GM19035 (cell line): ENCODE measurements around the gene SLC37A1.

Source experiments
- ATAC-seq: cut with Tn5 transposase; IDR thresholded peaks from one replicate; pipeline ENCODE4 v1.9.1; 2021; ENCODE audit not compliant: unreplicated experiment

Gene SLC37A1

DNA sequence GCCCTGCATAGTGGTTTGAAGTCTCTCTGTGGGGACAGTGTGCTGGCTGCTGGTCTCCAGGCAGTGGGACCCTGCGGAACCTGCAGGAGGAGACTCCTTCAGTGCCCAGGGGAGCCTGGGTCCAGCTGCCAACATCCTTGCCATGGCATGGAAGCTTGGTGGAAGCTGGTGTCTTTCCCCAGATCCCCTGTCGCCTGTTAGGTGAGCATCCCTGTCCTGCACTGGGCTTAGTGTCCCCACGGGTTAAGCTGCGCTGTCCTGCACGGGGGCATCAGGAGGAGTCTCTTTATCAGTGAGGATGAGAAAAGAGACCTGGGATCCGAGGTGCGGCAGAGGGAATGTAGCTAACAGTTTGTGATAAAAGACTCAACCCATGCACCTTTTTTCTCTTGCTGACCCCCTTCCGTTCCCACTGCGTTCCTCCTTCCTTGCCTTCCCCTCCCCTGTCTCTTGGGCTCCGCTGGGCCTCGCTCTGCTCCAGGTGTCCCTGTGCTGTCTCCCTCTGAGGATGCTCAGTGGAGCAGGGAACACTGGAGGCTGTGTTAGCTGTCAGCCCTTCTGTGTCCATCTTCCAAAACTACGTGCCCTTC, 59.3 kb downstream of the SLC37A1 start:
- no peak for ATAC-seq

DNA sequence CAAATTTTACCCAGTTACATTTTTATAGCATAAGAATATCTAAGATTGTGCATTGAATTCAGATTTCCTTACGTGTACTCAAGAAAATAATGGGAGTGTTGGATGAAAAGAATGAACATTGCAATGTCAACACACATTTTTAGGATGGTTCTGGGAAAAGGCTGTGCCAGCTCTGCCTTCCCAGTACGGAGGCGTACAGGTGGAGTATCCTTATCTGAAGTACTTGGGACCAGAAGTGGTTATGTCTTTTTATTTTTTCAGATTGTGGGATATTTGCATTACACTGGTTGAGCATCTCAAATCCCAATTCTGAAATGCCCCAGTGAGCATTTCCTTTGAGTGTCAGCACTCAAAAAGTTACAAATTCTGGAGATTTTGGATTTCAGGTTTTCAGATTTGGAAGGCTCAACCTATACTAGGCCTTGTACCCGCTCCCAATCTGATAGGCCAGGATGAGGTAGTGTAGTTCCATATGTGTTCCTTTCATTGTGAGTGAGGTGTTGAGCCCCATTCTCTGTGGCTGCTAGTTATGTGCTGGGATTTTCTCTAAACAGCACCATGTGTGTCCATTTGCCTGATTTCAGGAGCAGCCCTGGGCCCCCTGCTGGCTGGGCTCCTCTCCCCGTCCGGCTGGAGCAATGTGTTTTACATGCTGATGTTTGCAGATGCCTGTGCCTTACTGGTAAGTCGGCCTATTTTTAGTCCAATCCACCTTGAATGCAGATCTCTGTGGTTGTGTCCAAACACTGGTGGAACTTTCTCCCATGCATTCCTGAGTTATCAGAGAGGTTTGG, 60.8 kb downstream of the SLC37A1 start:
- no peak for ATAC-seq

DNA sequence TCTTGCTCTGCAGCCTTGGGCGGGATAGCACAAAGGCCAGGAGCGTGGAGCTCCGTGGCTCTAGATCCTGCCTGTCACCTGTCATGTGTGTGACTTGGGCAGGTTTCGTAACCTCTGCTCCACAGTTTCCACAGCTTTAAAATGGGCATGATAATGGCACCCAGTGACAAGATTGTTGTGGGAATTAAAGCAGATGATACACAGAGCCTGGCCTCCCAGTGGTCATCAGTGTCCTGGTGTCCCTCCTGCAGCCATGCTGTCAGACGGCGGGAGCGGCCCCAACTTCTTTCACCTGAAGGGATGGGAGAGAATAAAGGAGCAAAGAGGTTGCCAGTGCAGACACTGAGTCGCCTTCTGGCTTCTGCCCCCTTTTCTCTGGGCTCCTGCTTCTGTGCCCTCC, 61.5 kb downstream of the SLC37A1 start:
- ATAC-seq = no peak

DNA sequence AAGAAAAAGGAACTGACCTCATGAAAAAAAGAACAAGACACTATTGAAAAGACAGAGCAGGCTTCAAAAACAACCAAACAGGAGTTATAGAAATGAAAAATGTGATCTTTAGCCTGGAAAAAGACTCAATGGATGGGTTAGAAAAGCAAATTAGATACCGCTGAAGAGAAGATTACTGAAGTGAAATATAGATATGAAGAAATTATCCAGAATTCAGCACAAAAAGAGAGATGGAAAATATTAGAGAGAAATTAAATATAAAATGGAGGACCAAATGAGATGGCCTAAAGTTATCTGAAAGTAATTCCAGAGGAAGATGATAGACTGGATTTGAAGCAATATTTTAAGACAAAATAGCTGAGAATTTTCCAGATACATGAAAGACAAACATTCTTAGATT, 63.0 kb downstream of the SLC37A1 start:
- ATAC-seq = no peak

DNA sequence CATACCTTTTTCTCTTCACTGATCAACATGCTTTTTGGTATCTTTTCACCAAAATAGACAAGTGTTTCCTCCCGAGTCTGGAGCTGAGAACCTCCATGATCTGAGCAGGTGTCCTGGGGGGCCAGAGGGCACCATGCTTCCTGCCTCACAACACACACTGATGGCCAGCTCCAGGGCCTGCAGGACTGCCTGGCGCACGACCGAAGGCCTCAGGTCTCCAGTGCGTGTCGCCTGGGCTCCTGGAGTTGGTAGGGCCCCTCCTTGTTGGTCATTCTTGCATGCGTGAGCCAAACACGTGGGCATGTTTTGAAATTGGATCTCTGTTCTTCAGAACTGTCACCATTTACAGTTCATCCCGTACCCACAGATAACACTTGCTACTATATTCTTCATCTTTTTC, 64.4 kb downstream of the SLC37A1 start:
- no peak for ATAC-seq

DNA sequence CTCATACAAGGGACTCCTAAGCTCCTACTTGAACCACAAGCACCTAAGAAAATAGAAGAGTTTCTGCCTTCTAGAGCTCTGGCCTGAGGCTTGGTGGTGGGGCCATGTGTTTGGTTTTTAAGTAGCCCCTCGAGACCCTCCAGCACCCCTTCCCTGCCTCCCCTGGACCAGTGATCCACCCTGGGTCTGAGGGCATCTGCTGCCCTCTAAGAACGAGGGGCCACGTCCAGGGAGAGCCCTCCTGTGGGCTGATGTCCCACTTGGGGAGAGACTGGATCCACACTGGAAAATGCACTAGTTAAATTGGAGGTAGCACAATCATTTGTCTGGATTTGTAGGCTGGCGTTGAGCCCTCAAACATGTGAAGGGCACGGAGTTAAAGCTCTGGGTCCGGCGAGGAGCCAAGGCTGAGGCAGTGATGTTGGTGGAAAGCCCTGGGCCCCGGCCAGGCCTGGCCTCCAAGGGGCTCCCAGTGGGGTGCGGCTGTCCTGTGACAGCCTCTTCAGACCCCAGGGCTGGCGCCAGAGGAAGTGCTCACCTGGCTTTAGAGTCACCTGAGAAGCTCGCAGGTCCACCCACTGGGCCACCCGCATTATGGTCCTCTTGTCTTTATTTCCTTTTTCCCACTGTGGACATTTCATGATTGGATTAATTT, 65.2 kb downstream of the SLC37A1 start:
- no peak for ATAC-seq

DNA sequence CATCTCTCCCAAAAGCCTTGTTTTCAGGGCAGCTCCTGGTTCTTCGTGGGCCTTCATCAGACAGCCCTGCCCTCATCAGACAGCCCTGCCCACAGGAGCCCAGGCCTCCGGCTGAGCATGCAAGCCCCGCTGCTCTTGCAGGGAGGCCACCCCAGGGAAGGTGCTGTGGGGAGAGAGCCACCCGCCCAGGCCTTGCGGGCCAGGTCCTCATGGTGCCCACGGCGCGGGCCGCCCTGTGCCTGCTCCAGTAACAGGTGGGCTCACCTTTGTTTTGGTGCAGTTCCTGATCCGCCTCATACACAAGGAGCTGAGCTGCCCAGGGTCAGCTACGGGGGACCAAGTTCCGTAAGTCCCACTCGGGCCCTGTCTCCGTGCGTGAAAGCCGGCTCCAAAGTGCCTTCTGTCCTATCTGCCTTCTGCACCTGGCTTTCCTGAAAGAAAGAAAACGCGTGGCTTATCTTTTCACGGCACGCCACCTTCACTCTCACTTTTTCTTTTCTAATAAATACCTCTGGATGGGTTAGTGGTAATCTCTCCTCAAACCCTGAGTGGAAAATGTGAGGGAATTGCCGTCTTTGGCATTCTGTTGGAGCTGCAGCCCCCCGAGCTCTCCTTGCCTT, 65.9 kb downstream of the SLC37A1 start:
- no peak for ATAC-seq

DNA sequence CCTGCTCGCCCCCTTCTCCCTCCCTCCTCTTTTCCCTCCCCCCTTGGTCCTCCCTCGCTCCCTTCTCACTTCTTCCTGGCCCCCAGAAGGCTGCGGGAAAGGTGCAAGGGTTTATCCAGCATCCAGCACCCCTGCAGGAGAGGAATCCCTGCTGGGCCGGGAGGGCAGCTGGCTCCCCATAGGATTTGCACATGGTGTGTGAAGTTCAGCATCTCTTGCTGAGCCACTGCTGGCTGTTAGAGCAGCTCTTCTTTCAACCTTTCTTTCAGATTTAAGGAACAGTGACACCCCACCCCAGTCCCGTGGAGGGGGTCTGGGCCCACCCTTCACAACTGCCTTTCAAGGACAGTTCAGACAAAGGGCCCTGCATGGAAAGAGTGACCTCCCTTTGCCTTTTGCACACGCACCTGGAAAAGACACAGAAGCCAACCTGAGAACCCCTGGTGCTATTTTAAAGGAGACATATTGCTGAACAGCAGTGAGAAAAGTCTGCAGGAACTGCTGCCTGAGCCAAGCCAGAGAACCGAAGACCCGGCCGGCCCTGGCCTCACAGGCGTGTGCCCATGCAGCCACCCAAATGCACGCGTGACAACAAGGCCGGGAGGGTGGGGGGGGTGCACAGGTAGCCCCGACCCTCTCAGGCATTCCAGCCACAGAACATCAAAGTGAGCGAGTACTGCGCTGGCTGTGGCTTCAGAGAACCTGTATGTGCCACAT, 66.6 kb downstream of the SLC37A1 start:
- ATAC-seq = no peak

DNA sequence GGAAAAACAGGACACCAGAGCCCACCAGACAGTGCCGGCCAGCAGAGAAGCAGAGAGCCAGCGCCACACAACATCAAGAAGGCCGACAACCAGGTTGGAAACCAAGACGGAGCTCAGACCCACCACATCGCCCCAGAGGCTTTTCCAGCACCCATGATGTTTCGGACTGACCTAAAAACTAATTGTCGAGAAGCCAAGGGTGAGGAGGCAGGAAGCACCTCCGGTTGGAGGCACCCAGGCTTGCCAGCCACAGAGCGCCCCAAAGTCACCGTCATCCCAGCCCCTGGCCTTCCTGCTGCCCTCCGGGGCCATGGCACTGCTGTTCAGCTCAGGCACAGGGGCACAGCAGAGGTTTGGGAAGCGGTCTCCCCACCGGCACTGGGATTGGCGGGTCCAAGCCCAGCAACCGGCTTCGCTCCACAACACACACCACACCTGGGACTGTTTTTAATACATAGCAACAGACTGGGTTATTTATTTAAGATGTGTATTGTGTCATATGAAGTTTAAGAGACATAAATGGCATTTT, 67.2 kb downstream of the SLC37A1 start:
- no peak for ATAC-seq

DNA sequence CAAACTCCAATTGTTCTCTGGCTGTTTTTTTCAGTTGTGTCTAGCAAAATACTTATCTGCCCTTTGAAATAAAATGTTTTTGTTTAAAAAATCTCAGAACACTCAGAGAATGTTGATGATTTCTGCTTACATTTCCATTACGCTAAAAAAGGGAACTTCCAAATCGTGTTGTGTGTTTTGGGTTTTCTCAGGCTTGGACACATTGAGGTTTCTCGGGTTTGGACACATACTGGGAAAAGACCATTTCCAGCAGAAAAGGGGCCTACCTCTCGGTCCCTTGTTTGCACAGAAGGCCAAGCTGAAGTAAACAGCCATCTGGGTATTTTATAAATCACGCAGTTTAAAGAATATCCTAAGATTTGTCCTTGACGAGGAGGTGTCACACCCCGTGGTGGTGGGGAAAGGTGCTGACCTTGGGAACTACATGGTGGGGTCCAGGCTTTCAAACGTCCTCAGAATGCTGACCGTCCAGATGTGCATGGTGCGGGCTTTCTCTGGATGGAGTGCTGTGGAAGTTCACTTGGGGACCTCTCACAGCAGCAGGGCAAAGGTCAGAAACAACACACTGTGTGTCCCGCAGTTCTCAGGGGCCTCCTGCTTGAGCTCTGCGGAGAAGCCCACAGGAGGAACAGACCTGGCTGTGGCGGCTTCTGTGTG, 67.8 kb downstream of the SLC37A1 start:
- no peak for ATAC-seq

DNA sequence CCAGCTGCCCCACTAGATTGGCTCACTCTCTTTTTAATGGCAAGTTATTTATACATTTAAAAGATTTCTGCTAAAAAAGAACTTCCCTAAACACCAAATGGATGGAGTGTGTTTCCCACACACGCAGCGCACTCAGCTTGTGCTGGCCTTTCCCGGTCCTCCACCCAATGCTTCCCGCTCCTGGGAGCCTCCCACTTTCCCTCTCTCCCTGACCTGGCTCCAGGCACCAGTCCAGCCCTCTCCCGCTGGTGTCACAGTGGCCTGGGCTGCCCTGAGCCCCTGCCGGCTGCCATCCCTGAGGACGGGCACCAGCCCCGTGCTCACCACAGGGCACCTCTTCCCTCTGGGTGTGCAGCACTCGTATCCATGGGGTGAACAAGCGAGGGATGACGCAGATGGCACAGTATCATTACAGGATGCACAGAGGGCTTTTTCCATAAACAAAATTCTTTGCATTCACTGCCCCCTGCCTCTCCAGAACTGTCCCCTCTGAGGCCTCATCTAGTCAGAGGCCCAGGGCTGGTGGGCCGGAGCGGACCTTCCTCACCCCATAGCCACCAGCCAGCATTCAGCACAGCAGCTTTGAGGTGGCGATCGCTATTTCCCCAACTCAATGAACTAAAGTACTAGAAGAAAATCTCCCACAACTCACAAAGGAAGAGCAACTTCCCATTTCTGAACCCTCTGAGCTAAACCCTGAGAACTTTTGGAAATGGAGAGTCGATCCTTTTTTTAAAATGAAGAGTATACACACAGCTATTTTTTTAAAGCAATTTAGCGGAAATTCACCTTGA, 68.5 kb downstream of the SLC37A1 start:
- no peak for ATAC-seq

DNA sequence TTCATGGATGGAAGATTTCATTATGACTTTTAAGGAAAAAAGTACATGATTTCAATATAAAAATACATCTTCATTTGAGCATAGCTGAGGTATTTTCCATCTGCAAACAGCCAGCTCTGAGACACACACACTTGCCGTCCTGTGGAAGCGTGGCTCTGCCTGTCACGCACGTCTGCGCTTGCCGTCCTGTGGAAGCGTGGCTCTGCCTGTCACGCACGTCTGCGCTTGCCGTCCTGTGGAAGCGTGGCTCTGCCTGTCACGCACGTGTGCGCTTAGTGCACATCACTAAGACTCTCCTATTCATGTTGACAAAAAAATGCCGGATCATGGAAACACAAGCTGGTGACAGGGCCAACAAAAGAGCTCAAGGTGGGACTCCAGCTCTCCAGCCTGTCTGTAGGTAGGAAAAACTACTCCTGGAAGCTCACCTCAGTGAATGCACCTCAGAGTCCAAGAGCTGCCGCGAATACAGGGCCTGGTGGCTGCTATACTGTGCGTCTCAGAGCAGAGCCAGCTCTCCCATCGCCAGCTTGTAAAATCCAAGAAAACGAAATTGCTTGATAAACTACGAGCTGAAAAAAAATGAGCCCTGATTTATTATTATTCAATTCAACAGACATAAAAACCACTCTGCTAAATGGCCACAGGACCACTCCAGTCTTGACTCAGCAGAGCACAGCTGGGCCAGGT, 69.3 kb downstream of the SLC37A1 start:
- ATAC-seq = no peak

DNA sequence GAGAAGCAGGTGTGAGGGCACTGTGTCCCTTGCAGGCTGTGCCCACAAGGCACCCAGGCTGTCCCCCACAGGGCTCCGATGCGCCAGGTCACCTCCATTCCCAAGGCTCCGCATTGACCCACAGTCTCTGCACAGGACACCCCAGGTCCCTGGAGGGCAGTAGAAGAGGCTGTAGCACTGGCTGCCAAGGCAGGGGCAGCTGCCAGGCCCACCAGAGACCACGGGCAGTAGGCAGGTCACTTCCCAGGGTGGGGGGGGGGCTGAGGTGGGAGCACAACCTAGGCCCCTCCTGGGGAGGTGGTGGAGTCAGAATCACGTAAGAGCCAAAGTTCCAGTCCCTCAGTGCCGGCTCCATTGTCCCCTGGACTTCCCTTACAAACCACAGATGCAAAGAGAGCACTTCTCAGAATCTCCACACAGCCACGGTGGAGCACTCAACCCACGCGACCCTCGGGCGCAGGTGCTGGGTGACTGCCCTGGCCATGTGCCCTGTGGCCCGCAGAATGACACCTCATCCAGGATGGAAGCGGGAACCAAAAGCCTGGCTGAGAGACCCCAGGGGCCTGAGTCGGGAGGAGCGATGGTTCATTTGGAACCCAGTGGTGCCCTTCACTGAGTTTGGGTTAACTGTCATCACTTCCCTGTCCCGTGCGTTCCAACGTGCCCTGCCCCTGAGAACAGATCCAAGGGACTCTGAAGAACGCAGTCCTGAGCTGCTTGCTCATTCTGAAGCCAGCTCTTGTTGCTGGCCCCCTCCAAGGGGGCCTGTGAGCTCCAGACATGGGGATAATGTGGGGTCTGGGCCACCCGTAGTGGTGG, 70.0 kb downstream of the SLC37A1 start:
- no peak for ATAC-seq

DNA sequence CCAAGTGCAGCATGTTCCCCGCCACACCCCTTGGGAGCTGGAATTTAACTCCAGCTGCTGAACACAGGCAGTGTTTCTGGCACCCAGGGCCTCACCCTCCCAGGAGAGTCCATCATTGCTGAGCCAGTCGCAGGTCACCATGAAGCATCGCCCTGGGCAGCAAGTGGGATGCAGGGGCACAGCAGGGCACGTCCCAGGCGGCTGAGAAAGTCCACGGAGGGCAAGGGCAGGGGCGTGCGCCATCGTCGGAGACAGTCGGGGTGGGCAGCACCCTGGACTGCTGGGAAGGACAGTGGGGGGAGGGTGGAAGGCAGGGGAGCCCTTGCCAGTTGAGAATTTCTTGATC, 70.6 kb downstream of the SLC37A1 start:
- ATAC-seq = no peak

DNA sequence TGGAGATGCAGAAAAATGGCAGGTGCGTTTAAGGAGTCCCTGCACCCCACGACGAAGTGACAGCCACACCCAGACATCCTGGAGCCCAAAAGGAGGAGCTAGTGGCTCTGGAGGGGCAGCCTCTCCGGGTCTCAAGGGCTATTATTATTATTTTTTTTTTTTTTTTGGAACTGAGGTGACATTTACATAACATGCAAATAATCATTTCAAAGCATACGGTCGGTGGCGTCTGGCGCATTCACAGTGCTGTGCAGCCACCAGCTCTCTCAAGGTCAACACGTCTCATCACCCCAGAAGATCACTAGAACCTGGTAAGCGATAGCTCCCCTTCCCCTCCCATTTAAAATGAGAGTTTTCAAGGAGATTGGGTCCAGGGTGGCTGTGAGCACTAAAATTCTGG, 72.2 kb downstream of the SLC37A1 start:
- ATAC-seq = no peak

DNA sequence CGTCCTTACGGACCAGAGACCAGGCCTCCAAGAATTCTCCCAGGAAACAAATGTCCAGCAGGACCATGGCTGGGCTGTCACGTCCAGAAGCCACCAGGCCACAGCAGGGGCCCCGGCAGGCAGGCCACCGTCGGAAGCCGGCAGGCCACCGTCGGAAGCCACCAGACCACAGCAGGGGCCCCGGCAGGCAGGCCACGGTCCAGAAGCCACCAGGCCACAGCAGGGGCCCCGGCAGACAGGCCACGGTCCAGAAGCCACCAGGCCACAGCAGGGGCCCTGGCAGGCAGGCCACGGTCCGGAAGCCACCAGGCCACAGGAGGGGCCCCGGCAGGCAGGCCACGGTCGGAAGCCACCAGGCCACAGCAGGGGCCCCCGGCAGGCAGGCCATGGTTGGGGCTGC, 72.8 kb downstream of the SLC37A1 start:
- ATAC-seq = no peak

DNA sequence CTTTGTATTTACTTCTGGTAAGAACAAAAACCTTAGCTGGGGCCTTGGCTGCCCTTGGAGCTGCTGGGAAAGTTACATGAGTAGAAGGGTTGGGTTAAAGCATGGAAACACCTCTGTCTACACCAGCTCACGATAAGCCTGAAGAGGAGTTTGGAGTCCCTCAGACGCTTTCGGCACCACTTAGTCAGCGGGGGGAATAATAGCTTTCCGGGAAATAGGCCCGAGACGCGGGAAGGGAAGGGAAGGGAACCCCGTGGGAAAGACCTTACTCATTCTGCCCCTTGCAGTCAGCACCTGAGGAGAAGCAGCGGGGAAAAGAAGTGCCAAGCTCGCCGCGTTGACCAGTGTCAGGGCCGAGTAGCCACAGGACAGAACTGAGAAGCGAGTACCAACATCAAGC, 73.4 kb downstream of the SLC37A1 start:
- ATAC-seq = no peak

DNA sequence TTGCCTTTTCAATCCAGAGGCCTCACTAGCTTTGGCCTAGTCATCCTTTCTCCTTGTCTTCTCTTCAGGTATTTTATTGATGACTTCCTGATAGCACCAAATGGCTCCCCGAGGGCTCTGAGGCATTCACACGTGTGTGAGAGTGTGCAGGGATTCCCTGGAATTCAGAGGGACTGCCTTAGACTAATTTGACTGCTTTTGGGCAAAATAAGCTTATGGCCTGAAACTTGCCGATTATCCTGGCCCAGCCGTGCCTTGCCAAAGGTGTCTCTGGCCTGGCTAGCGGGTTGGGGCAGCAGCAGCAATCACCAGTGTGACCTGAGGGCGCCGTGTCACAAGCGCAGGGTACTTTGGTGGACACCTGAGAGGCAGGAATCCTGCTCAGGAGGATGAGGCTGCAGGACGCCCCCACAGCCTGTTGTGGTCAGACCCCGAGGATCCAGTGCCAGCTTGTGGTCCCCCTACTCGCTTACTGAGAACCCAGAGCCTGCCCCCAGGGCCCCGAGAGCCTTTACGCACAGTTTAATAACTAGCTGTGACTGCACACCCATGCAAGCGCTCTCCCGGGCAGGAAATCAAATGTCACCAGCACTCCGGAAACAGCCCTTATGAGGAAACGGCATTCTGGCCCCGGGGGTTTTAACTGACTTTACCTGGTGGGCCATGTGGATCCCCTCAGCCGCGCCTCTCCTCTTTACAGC, 76.9 kb downstream of the SLC37A1 start:
- ATAC-seq = no peak
